Measurements from ENCODE around the gene RPA3.
A peak's percentile ranks its signal among the peaks of the same experiment; 100 is the strongest.

Gene RPA3

GRCh38 chr7:7719236-7719635 lies 829 bp upstream of the RPA3 start (continued):
- TF ChIP-seq, protein P1, sequence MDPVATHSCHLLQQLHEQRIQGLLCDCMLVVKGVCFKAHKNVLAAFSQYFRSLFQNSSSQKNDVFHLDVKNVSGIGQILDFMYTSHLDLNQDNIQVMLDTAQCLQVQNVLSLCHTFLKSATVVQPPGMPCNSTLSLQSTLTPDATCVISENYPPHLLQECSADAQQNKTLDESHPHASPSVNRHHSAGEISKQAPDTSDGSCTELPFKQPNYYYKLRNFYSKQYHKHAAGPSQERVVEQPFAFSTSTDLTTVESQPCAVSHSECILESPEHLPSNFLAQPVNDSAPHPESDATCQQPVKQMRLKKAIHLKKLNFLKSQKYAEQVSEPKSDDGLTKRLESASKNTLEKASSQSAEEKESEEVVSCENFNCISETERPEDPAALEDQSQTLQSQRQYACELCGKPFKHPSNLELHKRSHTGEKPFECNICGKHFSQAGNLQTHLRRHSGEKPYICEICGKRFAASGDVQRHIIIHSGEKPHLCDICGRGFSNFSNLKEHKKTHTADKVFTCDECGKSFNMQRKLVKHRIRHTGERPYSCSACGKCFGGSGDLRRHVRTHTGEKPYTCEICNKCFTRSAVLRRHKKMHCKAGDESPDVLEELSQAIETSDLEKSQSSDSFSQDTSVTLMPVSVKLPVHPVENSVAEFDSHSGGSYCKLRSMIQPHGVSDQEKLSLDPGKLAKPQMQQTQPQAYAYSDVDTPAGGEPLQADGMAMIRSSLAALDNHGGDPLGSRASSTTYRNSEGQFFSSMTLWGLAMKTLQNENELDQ (tag by site-specific recombination; IDR thresholded peaks at IDR 0.05; ENCODE audit: low read depth): no peak
- TF ChIP-seq ZNF792 (tag by site-specific recombination; IDR thresholded peaks at IDR 0.05) (no peak), ZNF660 (tag by site-specific recombination; IDR thresholded peaks at IDR 0.05) (peak; percentile 68; the same call in 1 of the 2 replicates), ZNF16 (tag by site-specific recombination; IDR thresholded peaks at IDR 0.05; ENCODE audit: low read depth) (no peak), SP3 (tag by site-specific recombination; IDR thresholded peaks at IDR 0.05) (0 out of 2 replicates have a peak, but pooled peaks have one; percentile 23), ZNF132 (tag by site-specific recombination; IDR thresholded peaks at IDR 0.05; ENCODE audit: borderline replicate concordance) (no peak), ZNF768 (tag by site-specific recombination; IDR thresholded peaks at IDR 0.05) (no peak), ZFP41 (tag by site-specific recombination; IDR thresholded peaks at IDR 0.05; ENCODE audit: borderline replicate concordance) (no peak), MZF1 (tag by site-specific recombination; IDR thresholded peaks at IDR 0.05; ENCODE audit: borderline replicate concordance) (no peak), YY2 (tag by site-specific recombination; IDR thresholded peaks at IDR 0.05) (no peak), HIC1 (tag by site-specific recombination; IDR thresholded peaks at IDR 0.05) (no peak), ZNF174 (tag by site-specific recombination; IDR thresholded peaks at IDR 0.05) (no peak), TCF7L2 (IDR thresholded peaks at IDR 0.05; ENCODE audit: borderline replicate concordance, low read depth, low read length) (no peak), ZNF404 (tag by site-specific recombination; IDR thresholded peaks at IDR 0.05) (no peak), YY1 (tag by site-specific recombination; IDR thresholded peaks at IDR 0.05) (no peak), SCRT1 (tag by site-specific recombination; IDR thresholded peaks at IDR 0.05; ENCODE audit: borderline replicate concordance) (no peak), ZSCAN5A (tag by site-specific recombination; IDR thresholded peaks at IDR 0.05) (no peak), ZNF777 (tag by site-specific recombination; IDR thresholded peaks at IDR 0.05; ENCODE audit: borderline replicate concordance) (no peak), ZNF157 (tag by site-specific recombination; IDR thresholded peaks at IDR 0.05) (no peak), HOXC10 (CRISPR knock-in tag; IDR thresholded peaks at IDR 0.05) (no peak), ZNF48 (tag by site-specific recombination; IDR thresholded peaks at IDR 0.05) (no peak), ZNF391 (tag by site-specific recombination; IDR thresholded peaks at IDR 0.05; ENCODE audit: borderline replicate concordance, low read depth) (no peak), ZNF791 (tag by site-specific recombination; IDR thresholded peaks at IDR 0.05) (no peak), GLI2 (tag by site-specific recombination; IDR thresholded peaks at IDR 0.05; ENCODE audit: borderline replicate concordance, low read depth) (no peak), ZBTB44 (tag by site-specific recombination; IDR thresholded peaks at IDR 0.05) (peak; percentile 52; the same call in 1 of the 2 replicates), ZNF629 (tag by site-specific recombination; IDR thresholded peaks at IDR 0.05) (peak; percentile 73), KLF17 (tag by site-specific recombination; IDR thresholded peaks at IDR 0.05) (no peak), PRDM1 (tag by site-specific recombination; IDR thresholded peaks at IDR 0.05) (peak; percentile 20; the same call in 1 of the 2 replicates), ZBTB8A (tag by site-specific recombination; IDR thresholded peaks at IDR 0.05) (no peak), ZNF558 (tag by site-specific recombination; IDR thresholded peaks at IDR 0.05) (no peak; the same call in 1 of the 2 replicates)
- TF ChIP-seq, protein P2, sequence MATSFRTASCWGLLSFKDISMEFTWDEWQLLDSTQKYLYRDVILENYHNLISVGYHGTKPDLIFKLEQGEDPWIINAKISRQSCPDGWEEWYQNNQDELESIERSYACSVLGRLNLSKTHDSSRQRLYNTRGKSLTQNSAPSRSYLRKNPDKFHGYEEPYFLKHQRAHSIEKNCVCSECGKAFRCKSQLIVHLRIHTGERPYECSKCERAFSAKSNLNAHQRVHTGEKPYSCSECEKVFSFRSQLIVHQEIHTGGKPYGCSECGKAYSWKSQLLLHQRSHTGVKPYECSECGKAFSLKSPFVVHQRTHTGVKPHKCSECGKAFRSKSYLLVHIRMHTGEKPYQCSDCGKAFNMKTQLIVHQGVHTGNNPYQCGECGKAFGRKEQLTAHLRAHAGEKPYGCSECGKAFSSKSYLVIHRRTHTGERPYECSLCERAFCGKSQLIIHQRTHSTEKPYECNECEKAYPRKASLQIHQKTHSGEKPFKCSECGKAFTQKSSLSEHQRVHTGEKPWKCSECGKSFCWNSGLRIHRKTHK (tag by site-specific recombination; IDR thresholded peaks at IDR 0.05): no peak

Data from HEK293 (cell line).